ENCODE data around the gene DHX40.

GRCh38 chr17:59516451-59516850 lies 49.0 kb upstream of the DHX40 start:
- TF ChIP-seq POLR2AphosphoS5 (IDR thresholded peaks at IDR 0.05), result no peak
- TF ChIP-seq CTCF (IDR thresholded peaks at IDR 0.05 in 8 of 11, conservative IDR thresholded peaks at IDR 0.05 in 3 of 11), result no peak
- no peak for TF ChIP-seq POLR2A (IDR thresholded peaks at IDR 0.05)
